GM21526 (cell line): ENCODE data around the gene GOLGA6L7.
"Not testable (repeated sequence)": the region's sequence is repeated elsewhere in the genome, so short reads cannot be mapped to it uniquely, and the experiment has no call there.

Experiments
- ATAC-seq: cut with Tn5 transposase; IDR thresholded peaks from one replicate; pipeline ENCODE4 v1.9.1; 2021; ENCODE audit warnings: moderate library complexity; ENCODE audit not compliant: unreplicated experiment, low FRiP score

The GOLGA6L7 gene

GRCh38 chr15:28885128-28885629 is 36.7 kb upstream of the GOLGA6L7 start:
- no peak for ATAC-seq

- no peak for ATAC-seq
These were observed 35.9 kb upstream of the GOLGA6L7 start for GRCh38 chr15:28884151-28884940.

GRCh38 chr15:28881600-28881999 is 33.2 kb upstream of the GOLGA6L7 start:
- ATAC-seq, result no peak

GRCh38 chr15:28881170-28881569 is 32.7 kb upstream of the GOLGA6L7 start:
- no peak for ATAC-seq

GRCh38 chr15:28880680-28881079 is 32.2 kb upstream of the GOLGA6L7 start:
- no peak for ATAC-seq

GRCh38 chr15:28879551-28879950 is 31.1 kb upstream of the GOLGA6L7 start:
- no peak for ATAC-seq

- ATAC-seq, result no peak
These were observed 29.8 kb upstream of the GOLGA6L7 start for GRCh38 chr15:28878209-28878608.

GRCh38 chr15:28876845-28877185 is 28.4 kb upstream of the GOLGA6L7 start:
- ATAC-seq, result no peak

GRCh38 chr15:28876131-28876844 is 27.8 kb upstream of the GOLGA6L7 start:
- ATAC-seq, result no peak

GRCh38 chr15:28875461-28876000 is 27.1 kb upstream of the GOLGA6L7 start:
- no peak for ATAC-seq

- no peak for ATAC-seq
These were observed 25.2 kb upstream of the GOLGA6L7 start for GRCh38 chr15:28873585-28874190.

- ATAC-seq, result no peak
These were observed 24.6 kb upstream of the GOLGA6L7 start for GRCh38 chr15:28873006-28873405.

GRCh38 chr15:28871168-28871567 is 22.7 kb upstream of the GOLGA6L7 start:
- ATAC-seq, result no peak

- ATAC-seq, result no peak
These were observed 20.4 kb upstream of the GOLGA6L7 start for GRCh38 chr15:28868744-28869345.

GRCh38 chr15:28861589-28862293 is 13.3 kb upstream of the GOLGA6L7 start:
- not testable (repeated sequence) for ATAC-seq

GRCh38 chr15:28861031-28861534 is 12.6 kb upstream of the GOLGA6L7 start:
- ATAC-seq, result no peak

- not testable (repeated sequence) for ATAC-seq
These were observed 6.1 kb upstream of the GOLGA6L7 start for GRCh38 chr15:28854578-28854977.

- ATAC-seq, result not testable (repeated sequence)
These were observed 5.2 kb upstream of the GOLGA6L7 start for GRCh38 chr15:28853654-28854053.

GRCh38 chr15:28849766-28850165 is 1.3 kb upstream of the GOLGA6L7 start:
- ATAC-seq, result not testable (repeated sequence)

- ATAC-seq, result not testable (repeated sequence)
These were observed 827 bp upstream of the GOLGA6L7 start for GRCh38 chr15:28849271-28849670.
